BJ (cell line): ENCODE data around the gene KLK6. TPM values are rescaled to one million over a fixed set of nuclear protein-coding genes. Genes with fewer than 3 reads are reported as not detected.

Experiments used
- CTCF ChIA-PET: fragments of 350-600 bp; formaldehyde crosslinking; extraction: SDS; loops from one replicate; lab custom pipeline; 2021; ENCODE audit warnings: antibody characterized with exemption, inconsistent platforms; lab: Yijun Ruan, JAX
- POLR2A ChIA-PET: fragments of 300-600 bp; sonication (Branson Sonifier 250); formaldehyde crosslinking; extraction: SDS; loops from one replicate; lab custom pipeline; 2021; ENCODE audit warnings: antibody characterized with exemption; lab: Charles Lee
- DNase-seq: peaks from one replicate; pipeline ENCODE4 v3.0.0-alpha.2; 2011; ENCODE audit warnings: low read depth
- H3K27me3 ChIP-seq: 2 replicates; pipeline ENCODE4 v1.6.0; 2011; ENCODE audit warnings: low read length; ENCODE audit not compliant: control insufficient read depth, insufficient read depth
- H3K36me3 ChIP-seq: 2 replicates; pipeline ENCODE4 v1.5.1; 2011; ENCODE audit warnings: low read length; ENCODE audit not compliant: control insufficient read depth, insufficient read depth
- H3K4me3 ChIP-seq: 2 replicates; pipeline ENCODE4 v1.5.1; 2011; ENCODE audit warnings: low read depth, mild to moderate bottlenecking, control low read depth, low read length
- polyA plus RNA-seq: library from polyadenylated mRNA; depleted of rRNA; stranded (reverse); fragments of >200 nt; gene quantifications from 2 replicates; pipeline ENCODE4 v1.2.3, GENCODE V29; 2011
- TF ChIP-seq, protein P1 (sequence below): IDR thresholded peaks from 2 replicates; pipeline ENCODE4 v1.5.1; 2011; ENCODE audit warnings: low read depth, mild to moderate bottlenecking, control low read depth, inconsistent platforms, low read length, moderate library complexity; ENCODE audit not compliant: insufficient read depth

The KLK6 gene
- polyA plus RNA-seq, 1 experiment: not detected

DNA sequence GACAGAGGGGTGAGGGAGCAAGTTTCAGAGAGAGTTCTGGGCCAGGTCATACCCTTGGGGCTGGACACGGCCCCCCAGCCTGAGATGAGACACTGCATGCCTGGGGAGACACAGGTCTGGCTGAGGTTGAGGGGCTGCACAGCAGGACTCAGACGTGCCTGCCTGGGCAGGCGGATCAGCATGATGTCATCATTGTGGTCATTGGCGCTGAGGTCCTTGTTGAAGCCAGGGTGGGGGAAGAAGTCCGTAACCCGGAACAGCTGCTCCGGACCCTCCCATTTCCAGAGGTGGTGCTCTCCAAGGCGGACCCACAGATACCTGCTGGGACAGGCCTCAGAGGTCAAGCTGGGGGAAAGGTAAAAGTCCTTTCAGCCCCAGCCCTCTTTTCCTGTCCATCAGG is 37.0 kb upstream of the KLK6 start:
- no peaks in the 10 kb centered on the region for H3K27me3 ChIP-seq
- TF ChIP-seq, protein P1, sequence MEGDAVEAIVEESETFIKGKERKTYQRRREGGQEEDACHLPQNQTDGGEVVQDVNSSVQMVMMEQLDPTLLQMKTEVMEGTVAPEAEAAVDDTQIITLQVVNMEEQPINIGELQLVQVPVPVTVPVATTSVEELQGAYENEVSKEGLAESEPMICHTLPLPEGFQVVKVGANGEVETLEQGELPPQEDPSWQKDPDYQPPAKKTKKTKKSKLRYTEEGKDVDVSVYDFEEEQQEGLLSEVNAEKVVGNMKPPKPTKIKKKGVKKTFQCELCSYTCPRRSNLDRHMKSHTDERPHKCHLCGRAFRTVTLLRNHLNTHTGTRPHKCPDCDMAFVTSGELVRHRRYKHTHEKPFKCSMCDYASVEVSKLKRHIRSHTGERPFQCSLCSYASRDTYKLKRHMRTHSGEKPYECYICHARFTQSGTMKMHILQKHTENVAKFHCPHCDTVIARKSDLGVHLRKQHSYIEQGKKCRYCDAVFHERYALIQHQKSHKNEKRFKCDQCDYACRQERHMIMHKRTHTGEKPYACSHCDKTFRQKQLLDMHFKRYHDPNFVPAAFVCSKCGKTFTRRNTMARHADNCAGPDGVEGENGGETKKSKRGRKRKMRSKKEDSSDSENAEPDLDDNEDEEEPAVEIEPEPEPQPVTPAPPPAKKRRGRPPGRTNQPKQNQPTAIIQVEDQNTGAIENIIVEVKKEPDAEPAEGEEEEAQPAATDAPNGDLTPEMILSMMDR: no peak
- no peak overlapping the region for H3K4me3 ChIP-seq
- ChIA-PET CTCF (no interaction called here), POLR2A (no interaction called here)
- DNase-seq: no peak
- no peaks in the 10 kb centered on the region for H3K36me3 ChIP-seq

DNA sequence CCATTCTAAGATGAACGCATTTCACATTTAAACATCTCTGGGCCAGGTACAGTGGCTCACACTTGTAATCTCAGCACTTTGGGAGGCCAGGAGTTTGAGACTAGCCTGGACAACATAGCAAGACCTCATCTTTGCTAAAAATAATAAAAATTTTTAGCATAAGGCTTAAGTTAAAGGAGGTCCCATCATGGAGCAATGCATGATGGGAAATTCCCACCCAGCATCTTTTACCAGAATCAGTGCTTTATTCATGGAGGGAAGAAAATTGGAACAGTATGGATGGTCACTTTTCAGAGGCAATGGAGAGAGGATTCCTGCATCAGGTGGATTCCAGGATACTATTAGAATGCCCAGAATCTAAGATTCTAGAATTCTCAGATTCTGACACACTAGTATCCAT is 35.9 kb upstream of the KLK6 start:
- DNase-seq: no peak
- Histone ChIP-seq H3K4me3 (no peak overlapping the region), H3K36me3 (no peaks in the 10 kb centered on the region), H3K27me3 (no peaks in the 10 kb centered on the region)
- ChIA-PET CTCF (no interaction called here), POLR2A (no interaction called here)
- TF ChIP-seq, protein P1: no peak

DNA sequence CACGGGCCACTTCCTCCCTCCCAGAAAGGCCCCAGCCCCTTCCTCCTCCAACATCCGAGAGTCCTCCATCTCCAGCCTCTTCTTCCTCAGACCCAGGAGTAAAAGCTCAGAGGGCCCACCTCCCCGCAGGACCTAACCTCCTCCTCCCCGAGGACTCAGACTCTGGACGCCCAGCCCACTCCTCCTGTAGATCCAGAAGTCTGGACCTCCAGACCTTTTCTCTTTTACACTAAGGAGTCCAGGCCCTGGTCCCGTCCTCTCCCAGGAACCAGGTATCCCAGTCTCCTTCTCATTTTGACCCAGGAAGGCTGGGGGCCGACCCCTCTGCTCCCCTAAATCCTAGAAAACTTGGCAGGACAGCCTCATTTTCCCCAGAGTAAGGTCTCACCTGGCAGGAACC is 33.9 kb upstream of the KLK6 start:
- TF ChIP-seq, protein P1: no peak
- Histone ChIP-seq H3K27me3 (no peaks in the 10 kb centered on the region), H3K4me3 (no peak overlapping the region), H3K36me3 (no peaks in the 10 kb centered on the region)
- POLR2A ChIA-PET: no interaction called here
- no peak for DNase-seq
- CTCF ChIA-PET: no interaction called here

DNA sequence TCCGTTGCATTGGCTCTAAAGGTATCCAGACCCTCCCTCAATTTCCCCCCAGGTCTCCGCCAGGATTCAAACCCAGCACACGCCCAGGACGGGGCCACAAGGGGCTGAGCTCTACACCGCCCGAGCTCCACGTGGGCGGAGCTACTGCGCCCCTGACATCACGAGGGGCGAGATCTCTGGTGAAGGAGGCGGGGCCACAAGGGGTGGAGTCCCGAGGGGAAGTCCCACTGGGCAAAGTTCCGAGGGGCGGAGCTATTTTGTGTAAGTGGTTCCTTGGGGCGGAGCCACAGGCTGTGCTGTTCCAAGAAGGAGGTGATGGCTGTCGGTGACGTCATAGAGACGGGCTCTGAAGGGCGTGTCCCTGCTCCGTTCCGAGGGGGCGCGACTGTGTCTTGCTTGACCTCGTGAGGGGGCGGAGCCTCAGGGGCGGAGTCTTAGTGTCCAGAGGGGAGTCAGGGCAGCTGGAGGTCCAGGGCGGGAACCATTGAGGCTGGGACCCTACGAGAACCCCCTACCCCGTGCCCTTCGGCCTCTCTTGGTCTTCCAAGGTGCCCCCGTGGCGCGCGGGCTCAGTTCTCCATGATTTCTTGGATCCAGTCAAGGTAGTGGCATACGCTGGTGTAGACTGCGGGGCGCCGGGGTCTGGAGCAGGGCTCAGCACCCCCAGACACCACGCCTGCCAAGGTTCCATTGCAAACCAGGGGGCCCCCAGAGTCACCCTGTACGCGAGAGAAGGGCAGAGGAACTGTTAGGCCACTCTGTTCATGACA is 33.3 kb upstream of the KLK6 start:
- H3K36me3 ChIP-seq: no peaks in the 10 kb centered on the region
- POLR2A ChIA-PET: no interaction called here
- CTCF ChIA-PET: no interaction called here
- TF ChIP-seq, protein P1: no peak
- H3K27me3 ChIP-seq: no peaks in the 10 kb centered on the region
- H3K4me3 ChIP-seq: no peak overlapping the region
- no peak for DNase-seq

DNA sequence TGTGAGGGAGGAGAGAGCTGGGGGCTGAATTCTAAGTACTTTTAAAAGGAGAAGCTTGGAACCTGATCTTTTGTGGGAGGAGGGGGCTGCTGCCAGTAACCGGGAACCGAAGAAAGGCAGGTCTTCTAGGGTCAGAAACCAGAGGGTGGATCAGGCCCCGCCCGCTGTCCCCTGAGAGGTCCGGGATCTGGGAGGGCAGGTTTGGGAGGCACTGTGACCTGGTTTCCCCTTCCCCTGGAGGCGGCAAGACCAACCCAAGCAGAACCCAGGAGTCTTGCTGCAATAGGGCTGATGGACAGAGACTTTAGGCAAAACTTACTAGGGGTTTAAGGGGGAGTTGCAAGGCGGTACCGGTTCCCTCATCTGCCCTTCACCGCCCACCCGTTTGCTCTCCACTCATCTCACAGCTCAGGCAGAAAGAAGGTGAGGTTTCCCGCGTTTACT is 32.7 kb upstream of the KLK6 start:
- DNase-seq: no peak
- ChIA-PET POLR2A (no interaction called here), CTCF (no interaction called here)
- no peaks in the 10 kb centered on the region for H3K27me3 ChIP-seq
- H3K36me3 ChIP-seq: no peaks in the 10 kb centered on the region
- H3K4me3 ChIP-seq: no peak overlapping the region
- TF ChIP-seq, protein P1: no peak
